CD4-positive, alpha-beta T cell treated with Interleukin-1 beta for 1 hour (primary cell): ENCODE measurements around the gene BAIAP2.
"Not testable (repeated sequence)": the region's sequence is repeated elsewhere in the genome, so short reads cannot be mapped to it uniquely, and the experiment has no call there.

Experiments
- DNase-seq, 2 donors: peaks; one replicate each; pipeline ENCODE4 v3.0.0-alpha.2; 2020 to 2022

BAIAP2 gene

DNA sequence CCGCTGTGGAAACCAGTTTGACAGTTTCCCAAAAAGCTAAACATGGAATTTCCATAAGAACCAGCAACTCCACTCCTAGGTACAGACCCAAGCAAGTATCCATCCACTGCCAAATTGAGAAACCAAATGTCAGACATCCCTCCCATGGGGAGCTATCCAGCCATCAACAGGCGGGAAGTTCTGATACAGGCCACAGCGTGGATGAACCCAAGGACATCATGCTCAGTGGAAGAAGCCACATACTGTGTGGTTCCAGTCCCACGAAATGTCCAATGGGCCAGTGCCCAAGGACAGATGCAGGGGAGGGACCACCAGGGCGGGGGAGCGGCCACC is 12.6 kb upstream of the BAIAP2 start:
- DNase-seq: no peak

DNA sequence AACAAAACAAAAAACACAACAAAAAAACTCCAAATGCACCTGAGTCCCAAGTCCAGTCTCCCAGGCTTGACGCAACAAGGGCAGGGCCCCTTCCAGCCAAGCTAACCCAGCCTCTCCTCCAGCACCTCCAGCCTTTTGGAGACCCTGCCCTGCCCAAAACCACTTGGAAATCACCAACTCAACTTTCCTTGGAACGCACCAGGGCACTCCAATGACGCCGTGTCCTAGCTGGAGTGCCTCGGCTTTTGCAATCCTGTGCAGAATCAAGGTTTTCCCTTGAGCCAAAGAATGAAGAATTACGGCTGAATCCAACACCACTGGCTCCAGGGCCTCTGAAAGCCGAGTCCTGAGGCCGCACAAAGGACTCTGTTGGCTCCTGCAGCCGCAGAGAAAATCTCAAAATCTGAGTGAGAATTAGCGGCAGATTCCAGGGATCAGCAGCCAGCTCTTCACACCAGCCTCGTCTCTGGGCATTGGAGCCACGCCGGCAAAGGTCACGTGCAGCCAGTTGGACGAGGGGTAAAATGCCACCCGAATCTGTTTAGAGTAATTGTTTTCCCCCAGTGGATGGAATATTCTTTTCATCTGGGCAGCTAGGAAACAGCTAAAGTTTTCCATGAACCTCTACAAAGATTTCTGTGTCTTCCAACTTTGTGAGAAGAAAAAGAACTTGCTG is 9.7 kb upstream of the BAIAP2 start:
- no peak for DNase-seq

DNA sequence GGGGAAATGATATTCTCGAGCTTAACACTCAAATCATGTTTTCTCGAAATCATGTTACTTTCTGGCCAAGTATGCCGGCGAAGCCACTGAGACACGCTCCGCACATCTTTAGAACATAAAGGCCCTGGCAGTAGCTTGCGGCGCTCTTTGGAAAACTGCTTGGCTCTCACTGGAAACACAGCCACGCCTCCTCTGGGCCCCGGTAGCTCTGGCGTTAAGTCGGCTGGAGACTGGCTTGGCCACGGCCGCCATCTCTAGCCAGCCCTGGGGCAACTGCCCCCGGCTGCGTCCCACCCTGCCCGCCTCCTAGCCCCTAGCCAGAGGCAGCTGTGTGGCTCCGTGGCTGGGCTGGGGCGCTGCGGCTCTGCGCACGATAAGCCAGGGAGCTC is 9.2 kb upstream of the BAIAP2 start:
- DNase-seq: no peak

DNA sequence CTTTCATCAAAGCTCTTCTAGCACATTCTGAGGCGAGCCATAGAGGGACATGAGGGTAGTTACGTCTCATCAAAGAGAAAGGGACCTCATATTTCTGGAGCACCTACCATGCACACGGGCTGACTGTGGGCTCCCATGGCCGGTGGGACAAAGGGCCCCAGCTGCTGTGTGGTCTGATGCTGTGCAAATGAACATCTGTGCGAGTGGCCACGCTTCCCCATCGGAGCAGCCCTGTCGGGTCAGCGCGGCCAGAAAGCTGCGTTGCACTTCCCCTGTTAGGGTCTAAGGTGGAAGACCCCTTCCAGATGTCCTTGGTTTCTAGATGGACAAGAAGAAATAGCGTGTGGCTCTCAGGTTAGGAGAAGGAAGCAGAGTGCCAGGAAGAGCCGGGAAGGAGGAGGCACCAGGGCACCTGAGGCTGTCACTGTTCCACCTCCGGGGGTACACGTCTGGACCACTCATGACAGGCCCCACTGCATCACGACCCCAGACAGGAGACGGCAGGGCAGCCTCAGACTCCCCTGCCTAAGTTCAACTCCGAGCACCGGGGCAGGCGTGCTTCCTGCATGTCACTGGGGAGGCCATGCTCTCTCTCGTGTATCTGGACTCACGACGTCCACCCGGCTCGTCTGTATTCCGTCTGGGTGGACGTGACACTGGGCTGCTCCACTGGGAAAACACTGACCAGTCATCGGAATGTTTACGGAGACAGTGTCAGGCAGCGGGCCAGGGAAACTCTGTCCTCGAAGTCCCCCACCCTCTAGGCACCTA is 8.5 kb upstream of the BAIAP2 start:
- no peak for DNase-seq

DNA sequence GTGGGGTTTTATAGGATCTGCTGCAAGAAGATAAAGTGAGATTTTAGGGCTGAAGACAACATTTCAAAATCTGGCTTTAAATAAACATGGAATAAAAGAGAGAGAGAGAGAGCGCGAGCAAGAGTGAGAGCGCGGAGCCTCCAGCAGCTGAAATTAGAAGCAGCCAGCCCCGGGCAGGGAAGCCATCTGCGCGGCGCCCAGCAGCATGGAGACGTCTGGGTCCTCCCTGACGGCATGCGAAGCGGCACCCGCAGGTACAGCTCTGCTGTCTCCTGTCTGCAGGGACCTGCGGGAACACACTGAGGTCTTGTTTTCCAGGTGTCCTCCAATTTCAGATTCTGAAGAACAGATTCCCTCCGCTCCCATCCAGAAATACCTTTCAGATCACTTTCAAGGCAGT is 7.9 kb upstream of the BAIAP2 start:
- DNase-seq: no peak

DNA sequence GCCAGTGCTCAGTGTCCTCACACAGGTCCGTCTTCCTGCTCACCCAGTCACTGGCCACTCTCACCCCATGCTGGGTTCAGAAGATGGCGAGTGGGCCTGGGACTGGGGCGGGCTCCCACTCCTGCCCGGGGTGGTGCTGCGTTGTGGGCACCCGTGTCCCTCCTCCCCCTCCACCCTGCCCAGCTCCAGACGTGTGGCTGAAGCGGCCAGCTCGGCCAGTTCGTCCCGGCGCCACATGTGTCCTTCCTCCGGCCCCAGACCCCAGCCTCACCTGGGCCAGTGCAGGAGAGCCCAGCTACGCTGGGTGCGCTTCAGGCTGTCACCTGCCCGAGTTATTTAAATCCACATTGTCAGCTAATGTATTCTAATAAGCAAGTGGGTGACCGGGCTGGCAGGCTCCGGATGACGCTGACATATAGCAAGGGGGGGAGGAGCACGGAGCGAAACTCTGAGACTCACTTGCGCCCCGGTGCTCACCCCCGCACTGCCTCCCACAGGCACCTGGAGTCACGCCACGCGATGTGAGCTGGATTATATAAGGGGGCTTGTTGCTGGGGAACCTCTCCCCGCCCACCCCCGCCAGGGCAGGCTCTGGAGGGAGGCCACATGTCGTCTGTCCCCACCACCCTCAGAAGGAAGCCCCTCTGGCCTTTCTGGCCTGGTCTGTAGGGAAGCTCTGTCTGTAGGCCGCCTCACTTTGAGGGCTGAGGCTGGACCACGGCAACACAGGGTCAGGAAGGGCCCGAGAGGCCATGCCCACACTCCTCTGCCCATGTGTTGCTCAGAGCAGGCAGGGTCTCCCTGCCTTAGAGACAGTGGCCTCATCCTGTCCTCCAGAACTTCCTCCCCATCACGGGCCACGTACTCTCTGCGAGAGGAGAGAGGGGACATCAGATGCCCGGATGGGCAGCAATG is 7.1 kb upstream of the BAIAP2 start:
- DNase-seq: no peak

GRCh38 chr17:81028506-81028858 is 6.5 kb upstream of the BAIAP2 start:
- no peak for DNase-seq

DNA sequence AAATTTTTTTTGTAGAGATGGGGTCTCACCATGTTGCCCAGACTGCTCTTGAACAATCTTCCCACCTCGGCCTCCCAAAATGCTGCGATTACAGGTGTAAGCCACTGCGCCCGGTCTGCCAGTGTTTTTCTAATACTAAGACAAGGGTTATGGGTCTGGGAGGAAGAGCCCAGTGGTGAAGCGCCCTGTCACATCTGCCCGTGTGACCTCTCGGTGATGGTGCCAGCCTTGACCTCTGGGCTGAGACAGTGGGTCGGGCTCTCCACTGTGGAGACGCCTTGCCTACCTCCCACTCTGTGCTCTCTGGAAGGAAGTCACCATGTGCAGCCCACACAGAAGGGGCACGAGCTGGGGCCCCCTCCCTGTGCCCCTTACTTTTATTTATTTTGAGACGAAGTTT is 5.1 kb upstream of the BAIAP2 start:
- DNase-seq: no peak

- not testable (repeated sequence) for DNase-seq
These were observed 4.6 kb upstream of the BAIAP2 start for GRCh38 chr17:81030312-81030711.

DNA sequence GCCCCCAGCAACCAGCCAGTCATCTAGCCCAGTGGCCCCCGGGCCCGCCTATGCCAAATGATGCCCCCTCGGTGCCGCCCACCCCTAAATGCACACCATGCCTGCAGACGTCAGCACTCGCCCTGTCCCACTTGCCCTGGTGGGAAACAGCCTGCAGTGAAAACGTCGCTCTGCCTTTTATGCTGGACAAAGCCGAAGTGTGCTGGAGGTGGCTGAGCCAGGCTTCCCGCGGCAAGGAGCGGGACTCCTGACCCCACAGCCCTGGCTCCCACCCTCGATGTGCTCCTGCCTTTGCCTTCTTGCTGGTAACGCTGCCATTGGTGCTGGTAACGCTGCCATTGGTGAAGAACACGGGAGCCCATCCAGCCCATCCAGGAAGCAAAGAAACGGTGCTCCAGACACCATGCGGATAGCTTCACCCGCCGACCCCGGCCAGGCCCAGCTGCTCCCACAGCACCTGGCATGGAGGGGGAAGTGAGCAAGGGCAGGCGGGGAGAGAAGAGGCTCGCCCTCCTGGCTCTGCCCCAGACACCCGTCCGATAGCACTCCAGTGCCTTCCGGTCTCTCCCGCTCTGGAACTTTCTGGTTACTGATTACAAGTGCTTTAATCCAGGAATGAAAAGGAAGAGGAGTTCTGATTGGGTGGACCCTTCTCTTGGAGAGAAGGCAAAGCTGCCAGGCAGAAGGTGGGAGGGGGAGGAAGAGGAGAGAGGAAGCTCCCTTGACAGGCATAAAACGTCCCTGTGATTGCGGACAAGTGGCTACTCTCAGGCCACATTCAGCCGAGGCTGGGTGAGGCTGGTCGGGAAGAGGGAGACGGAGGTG is 4.0 kb upstream of the BAIAP2 start:
- no peak for DNase-seq

GRCh38 chr17:81031566-81032550 is 3.1 kb upstream of the BAIAP2 start:
- DNase-seq: no peak

DNA sequence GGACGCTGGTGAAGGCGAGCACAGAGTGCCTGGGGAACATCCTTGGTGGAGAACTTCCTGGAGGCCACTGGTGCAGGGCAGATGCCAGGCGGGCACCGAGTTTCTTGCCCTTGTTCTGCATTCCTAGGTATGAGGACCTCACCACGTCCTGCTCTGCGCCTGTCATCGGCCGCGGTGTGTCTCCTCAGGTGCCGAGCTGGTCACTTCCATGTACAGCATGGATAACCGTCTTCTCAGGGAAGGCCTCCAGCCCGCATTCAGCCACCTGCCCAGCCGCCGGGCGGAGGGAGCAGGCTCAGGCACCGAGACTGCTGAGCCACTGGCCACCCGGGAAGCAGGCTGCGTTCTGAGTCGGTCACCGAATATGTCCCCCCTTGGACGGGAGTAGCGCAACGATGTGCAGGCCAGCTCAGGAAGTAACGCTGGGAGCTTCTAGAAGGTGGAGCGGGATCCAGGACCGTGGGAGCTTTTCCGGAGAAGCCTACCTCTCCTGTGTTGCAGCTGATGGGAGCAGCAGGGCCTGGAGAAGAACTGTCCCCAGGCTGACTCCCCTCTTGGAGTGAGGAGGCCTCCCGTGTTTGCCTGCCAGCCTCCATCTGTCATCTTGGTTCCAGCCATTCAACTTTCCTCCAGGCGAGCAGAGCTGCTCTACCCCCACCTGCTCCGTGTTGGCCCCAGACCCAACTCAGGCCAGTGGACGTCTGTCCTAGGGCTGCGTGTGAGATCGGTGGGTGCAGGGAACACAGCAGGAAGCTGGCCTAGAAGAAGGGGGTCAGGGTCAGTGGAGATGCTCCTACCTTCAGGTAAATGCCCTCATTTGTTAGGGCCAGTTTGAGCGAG is 2.1 kb upstream of the BAIAP2 start:
- DNase-seq: no peak

DNA sequence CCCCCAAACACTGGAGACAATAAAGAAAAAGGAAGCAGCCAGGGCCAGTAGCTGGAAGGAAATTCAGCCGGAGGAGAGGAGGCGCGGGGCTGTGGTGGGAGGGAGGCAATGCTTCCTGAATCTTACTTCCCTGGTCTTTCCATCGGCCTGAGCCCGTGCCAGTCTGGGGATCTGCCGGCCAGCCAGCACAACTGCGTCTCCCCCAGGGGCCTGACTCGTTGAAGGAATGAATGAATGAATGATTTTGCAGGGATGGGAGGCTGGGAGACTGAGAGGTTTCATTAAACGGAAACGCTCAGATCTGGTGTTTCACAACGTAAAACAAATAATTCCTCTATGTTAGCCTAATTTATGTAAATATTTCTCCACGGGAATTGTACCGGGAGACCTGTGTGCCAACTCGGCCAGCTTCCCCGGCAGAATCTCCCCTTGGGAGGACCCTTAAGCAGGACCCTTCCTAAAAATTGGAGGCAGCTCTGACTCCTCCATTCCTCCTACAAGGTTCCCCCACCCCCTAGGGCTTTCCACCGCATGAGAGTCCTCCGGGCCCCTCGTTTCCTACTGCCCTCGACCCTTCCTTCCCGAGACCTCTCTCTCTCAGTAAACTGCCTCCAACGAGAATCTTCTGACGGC is 1.3 kb upstream of the BAIAP2 start:
- no peak for DNase-seq

GRCh38 chr17:81034168-81034777 is 678 bp upstream of the BAIAP2 start:
- DNase-seq: no peak

GRCh38 chr17:81035521-81036196 is 708 bp downstream of the BAIAP2 start:
- DNase-seq: no peak

- DNase-seq: no peak
These were observed 1.4 kb downstream of the BAIAP2 start for GRCh38 chr17:81036197-81036941.

GRCh38 chr17:81037026-81037797 is 2.3 kb downstream of the BAIAP2 start:
- no peak for DNase-seq
